GM18951 (cell line): ENCODE measurements around the gene PHTF1.

ENCODE experiments used
- POLR2A ChIP-seq: IDR thresholded peaks from 4 replicates; pipeline ENCODE4 v1.6.1; 2011; ENCODE audit warnings: mild to moderate bottlenecking; ENCODE audit not compliant: insufficient read length, insufficient read depth; ENCODE audit errors: extremely low read depth
- in situ Hi-C: fragments of 300-500 bp; cut with MboI; formaldehyde crosslinking; loops from one replicate; pipeline ENCODE4 v1.12.0; 2022; ENCODE audit warnings: low sequenced_read_pairs, mixed read lengths, inconsistent platforms; ENCODE audit not compliant: unreplicated experiment

The PHTF1 gene

DNA sequence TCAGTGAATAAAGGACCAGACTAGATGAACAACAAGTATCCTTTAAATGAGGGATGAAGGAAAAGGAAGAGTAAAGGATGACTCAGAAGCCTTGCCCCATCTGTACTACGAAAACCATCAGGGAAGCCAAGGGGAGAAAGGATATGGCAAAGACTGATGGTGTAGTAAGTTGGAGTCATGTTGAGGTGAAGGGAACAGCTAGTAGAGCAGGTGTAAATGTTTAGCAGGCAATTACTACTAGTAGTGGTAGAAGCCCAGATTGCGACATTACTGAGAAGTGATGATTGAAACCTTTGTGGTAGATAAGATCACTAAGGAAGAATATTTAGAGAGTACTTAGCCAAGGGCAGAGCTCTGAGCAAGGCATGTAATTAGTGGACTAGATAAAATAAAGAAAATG lies 84.0 kb downstream of the PHTF1 start:
- in situ Hi-C loops, result no loop called here
- no peak for TF ChIP-seq POLR2A

DNA sequence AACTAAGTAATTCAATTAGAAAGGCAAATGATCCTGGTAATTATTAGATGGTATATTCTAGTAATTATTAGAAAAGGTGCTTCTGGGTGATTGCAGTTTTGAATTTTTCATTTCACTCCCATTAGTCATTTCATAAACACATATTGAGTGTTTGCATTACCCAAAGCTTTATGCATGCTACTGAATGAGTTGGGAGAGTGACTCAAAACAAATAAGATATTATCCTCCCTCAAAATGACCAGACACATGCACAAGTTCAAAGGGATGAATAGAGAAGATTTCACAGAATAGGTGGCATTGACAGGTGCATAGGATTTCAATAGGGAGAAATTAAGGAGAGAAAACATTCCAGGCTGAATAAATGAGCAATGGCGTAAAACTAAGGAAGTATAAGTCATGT lies 84.7 kb downstream of the PHTF1 start:
- TF ChIP-seq POLR2A, result no peak

GRCh38 chr1:113672491-113672890 lies 86.8 kb downstream of the PHTF1 start:
- TF ChIP-seq POLR2A, result no peak
- in situ Hi-C loops, result no loop called here

More for the DNA sequence above, 84.7 kb downstream of the PHTF1 start:
- in situ Hi-C loops, result no loop called here

GRCh38 chr1:113670650-113671049 lies 88.6 kb downstream of the PHTF1 start:
- TF ChIP-seq POLR2A, result no peak

DNA sequence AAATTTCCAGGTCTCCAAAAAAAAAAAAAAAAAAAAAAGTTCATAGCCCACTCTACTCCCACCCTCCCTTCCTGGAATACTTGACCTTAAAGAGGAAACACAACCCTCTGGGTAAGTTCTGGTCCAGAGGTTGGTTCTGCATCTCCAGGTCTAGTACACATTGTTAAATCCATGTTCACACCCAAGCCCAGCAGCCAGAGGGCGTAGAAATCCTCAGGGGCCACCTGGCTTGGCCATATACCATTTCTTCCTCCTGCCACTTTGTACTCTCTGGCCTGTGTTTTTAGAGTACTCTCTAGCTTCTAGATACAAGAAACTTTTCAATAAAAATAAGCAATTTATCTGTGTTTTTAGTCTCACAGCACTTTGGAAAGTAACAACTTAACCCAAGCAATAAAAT lies 89.3 kb downstream of the PHTF1 start:
- TF ChIP-seq POLR2A, result no peak
- in situ Hi-C loops, result loop anchor here (5.0 kb wide), 1 partner anchor 528 kb away; no protein-coding TSS in a partner anchor

More at GRCh38 chr1:113670650-113671049, 88.6 kb downstream of the PHTF1 start:
- in situ Hi-C loops, result no loop called here

- TF ChIP-seq POLR2A, result no peak
- in situ Hi-C loops, result loop anchor here (5.0 kb wide), 1 partner anchor 524 kb away; no protein-coding TSS in a partner anchor
These were observed 93.2 kb downstream of the PHTF1 start for GRCh38 chr1:113666126-113666525.

DNA sequence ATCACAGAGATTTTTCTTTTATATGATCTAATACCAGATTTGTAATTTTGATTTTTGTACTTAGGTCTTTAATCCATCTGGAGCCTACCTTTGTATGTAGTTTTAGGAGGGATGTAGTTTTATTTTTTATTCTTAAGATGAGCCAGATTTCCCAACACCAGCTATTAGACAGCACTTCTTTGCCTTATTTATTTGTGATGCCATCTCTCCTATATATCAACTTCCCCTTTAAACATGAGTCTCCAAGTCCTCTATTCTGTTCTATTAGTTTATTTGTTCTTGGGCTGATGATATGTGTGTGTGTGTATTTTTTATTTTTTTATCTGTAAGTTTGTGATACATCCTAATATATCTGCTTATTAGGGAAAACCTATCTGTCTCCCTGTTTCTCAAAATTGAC lies 94.2 kb downstream of the PHTF1 start:
- in situ Hi-C loops, result loop anchor here (5.0 kb wide), 1 partner anchor 523 kb away; no protein-coding TSS in a partner anchor
- no peak for TF ChIP-seq POLR2A

DNA sequence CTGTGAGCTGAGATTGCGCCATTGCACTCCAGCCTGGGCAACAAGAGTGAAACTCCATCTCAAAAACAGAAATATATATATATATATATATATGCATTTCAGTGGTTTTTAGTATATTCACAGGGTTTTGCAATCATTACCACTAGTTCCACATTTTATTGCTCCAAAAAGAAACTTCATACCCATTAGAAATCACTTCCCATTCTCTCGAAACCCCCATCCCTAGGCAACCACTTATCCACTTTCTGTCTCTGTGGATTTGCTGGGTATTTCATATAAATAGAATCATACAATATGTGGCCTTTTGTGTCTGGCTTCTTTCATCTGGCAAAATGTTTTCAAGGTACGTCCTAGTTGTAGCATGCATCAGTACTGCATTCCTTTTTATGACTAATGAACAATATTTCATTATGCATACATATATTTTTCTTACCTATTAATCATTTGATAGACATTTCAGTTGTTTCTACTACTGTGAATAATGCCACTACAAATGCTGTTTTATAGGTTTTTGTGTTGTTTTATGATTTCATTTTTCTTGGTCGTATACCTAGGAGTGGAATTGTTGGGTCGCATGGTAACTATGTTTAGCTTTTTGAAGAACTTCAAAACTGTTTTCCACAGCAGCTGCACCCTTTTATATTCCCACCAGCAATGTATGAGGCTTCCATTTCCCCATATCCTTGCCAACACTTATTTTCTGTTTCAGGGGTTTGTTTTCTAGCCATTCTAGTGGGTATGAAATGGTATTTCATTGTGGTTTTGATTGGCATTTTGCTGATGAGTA lies 95.9 kb downstream of the PHTF1 start:
- TF ChIP-seq POLR2A, result no peak
- in situ Hi-C loops, result no loop called here

GRCh38 chr1:113662101-113662500 lies 97.2 kb downstream of the PHTF1 start:
- TF ChIP-seq POLR2A, result no peak
- in situ Hi-C loops, result no loop called here

DNA sequence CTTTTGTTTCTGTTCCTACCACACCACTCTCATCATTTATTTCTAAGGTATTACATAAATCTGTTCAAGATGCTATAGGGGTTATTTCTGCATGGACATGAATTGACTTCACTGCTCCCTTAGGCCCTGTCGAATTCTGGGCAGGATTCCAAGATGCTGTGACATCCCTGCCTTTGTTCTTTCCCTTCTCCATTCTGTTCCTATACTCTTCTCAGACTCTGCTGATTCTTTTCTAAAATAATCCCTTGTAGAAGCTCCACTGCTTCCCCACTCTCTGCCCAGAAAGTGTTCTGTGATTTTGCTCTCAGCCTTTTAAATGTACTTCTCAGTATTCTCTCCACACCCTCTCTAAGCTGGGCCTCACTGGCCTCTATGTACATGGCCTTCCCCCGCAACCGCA lies 99.2 kb downstream of the PHTF1 start:
- in situ Hi-C loops, result no loop called here
- no peak for TF ChIP-seq POLR2A

- in situ Hi-C loops, result no loop called here
- TF ChIP-seq POLR2A, result no peak
These were observed 99.7 kb downstream of the PHTF1 start for GRCh38 chr1:113659556-113659955.

- in situ Hi-C loops, result no loop called here
- TF ChIP-seq POLR2A, result no peak
These were observed 100.3 kb downstream of the PHTF1 start for GRCh38 chr1:113659035-113659434.

GRCh38 chr1:113657556-113658063 lies 101.7 kb downstream of the PHTF1 start:
- no peak for TF ChIP-seq POLR2A
- in situ Hi-C loops, result no loop called here

DNA sequence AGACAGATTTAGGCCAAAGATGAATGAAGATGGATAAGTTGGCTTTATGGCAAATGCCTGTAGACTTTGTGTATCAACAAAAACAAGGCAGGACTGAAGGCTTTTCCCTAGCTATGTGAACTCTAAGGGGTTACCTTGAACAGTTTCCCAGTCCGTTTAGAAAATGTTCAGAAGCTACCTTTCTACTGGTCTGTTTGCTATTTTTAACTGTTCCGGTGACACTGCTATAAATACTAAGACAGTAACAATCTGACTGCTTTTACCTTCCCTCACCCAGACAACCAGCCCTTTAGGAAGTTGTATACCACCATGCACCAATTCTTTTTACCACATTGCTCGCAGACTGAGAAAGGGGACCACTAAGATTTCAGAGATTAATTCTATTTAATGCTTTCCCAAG lies 102.2 kb downstream of the PHTF1 start:
- TF ChIP-seq POLR2A, result no peak
- in situ Hi-C loops, result no loop called here

- in situ Hi-C loops, result no loop called here
- TF ChIP-seq POLR2A, result no peak
These were observed 104.4 kb downstream of the PHTF1 start for GRCh38 chr1:113654883-113655282.

DNA sequence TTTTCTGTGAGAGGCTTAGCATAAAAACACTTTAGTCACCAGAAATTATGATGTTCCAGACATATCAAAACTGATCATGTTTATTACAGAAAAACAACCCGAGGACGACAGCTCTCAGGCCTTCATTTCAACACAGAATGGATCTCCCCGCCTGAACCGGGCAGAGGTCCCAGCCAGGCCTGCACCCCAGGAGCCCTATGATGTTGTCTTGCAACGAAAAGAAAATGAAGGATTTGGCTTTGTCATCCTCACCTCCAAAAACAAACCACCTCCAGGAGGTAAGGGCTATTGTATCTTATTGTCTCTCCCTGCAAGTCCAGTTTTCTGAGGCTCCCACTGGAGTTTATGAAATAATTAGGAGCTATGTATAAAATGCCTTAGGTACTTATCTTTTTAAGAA lies 105.5 kb downstream of the PHTF1 start:
- in situ Hi-C loops, result no loop called here
- no peak for TF ChIP-seq POLR2A
